Measurements from ENCODE around the gene TMEM178B. TPM values are rescaled to one million over a fixed set of nuclear protein-coding genes. Genes with fewer than 3 reads are reported as not detected.
A peak's percentile ranks its signal among the peaks of the same experiment; 100 is the strongest.

Gene TMEM178B
- polyA plus RNA-seq, 2 of the 4 experiments (the other 2 are of a cell fraction) = 0.88 to 0.93 TPM

- Histone ChIP-seq H3K4me1 (no peaks in the 10 kb centered on the region), H3K4me3 (no peak overlapping the region), H3K9me3 (no peaks in the 10 kb centered on the region), H3K27ac (no peak overlapping the region), H3K4me2 (no peak overlapping the region)
- DNase-seq (ENCODE audit: low read depth in 1 of 2, low spot score in 1 of 2) (no peak), FAIRE-seq (no peak), ATAC-seq (no peak)
- TF ChIP-seq RAD21 (conservative IDR thresholded peaks at IDR 0.05 in 1 of 2, IDR thresholded peaks at IDR 0.05 in 1 of 2) (0 out of 5 replicates have a peak, but pooled peaks of 1 of the 2 experiments have one; percentile 13), EP300 (IDR thresholded peaks at IDR 0.05) (no peak), CBX2 (IDR thresholded peaks at IDR 0.05; ENCODE audit: borderline replicate concordance, low read depth) (no peak), NFE2L2 (conservative IDR thresholded peaks at IDR 0.05; ENCODE audit: low read length) (no peak), EHMT2 (IDR thresholded peaks at IDR 0.05; ENCODE audit: low read depth) (no peak)
- WGBS (ENCODE audit: missing lambda C conversion rate) = 40% methylated on average over 2 of the region's 2 CpGs
- POLR2A ChIA-PET = no interaction called here
- CTCF ChIA-PET = interaction anchor here (1.2 kb wide), 1 partner anchor 10 kb away, joined by 9 read pairs; no protein-coding TSS in a partner anchor
Measured at GRCh38 chr7:141272417-141272816, 198.6 kb downstream of the TMEM178B start.

- no peak overlapping the region for H3K4me3 ChIP-seq
- no peak overlapping the region for H3K27ac ChIP-seq
- TF ChIP-seq HMGXB4 (CRISPR knock-in tag; IDR thresholded peaks at IDR 0.05; ENCODE audit: borderline replicate concordance) = no peak
- no peak for TF ChIP-seq POLR2AphosphoS2 (conservative IDR thresholded peaks at IDR 0.05; ENCODE audit: low read length)
- no peak for TF ChIP-seq HEYL (CRISPR knock-in tag; IDR thresholded peaks at IDR 0.05)
- no peak for TF ChIP-seq HOXA7 (CRISPR knock-in tag; IDR thresholded peaks at IDR 0.05)
- TF ChIP-seq ZC3H11A (IDR thresholded peaks at IDR 0.05) = no peak
- no peak for TF ChIP-seq ESRRA (IDR thresholded peaks at IDR 0.05; ENCODE audit: borderline replicate concordance, low read length)
- no peak for TF ChIP-seq CTCF (IDR thresholded peaks at IDR 0.05)
- no peak for TF ChIP-seq BCL3 (IDR thresholded peaks at IDR 0.05)
- no peaks in the 10 kb centered on the region for H3K9me3 ChIP-seq
- ChIA-PET POLR2A (no interaction called here), CTCF (interaction anchor here (1.1 kb wide), 1 partner anchor 374 kb away, joined by 3 read pairs; no protein-coding TSS in a partner anchor)
- WGBS (ENCODE audit: missing lambda C conversion rate) = 7% methylated on average over 2 of the region's 2 CpGs
- ATAC-seq = no peak
- no peak for FAIRE-seq
- no peaks in the 10 kb centered on the region for H3K4me1 ChIP-seq
- DNase-seq (ENCODE audit: low read depth in 1 of 2, low spot score in 1 of 2) = no peak
- no peak overlapping the region for H3K4me2 ChIP-seq
Measured at GRCh38 chr7:141275350-141275749, 201.5 kb downstream of the TMEM178B start.

- H3K4me3 ChIP-seq = no peak overlapping the region
- no peaks in the 10 kb centered on the region for H3K4me1 ChIP-seq
- TF ChIP-seq HOXB13 (CRISPR knock-in tag; IDR thresholded peaks at IDR 0.05; ENCODE audit: low read depth) (no peak), FOXS1 (CRISPR knock-in tag; IDR thresholded peaks at IDR 0.05) (no peak), RARB (CRISPR knock-in tag; IDR thresholded peaks at IDR 0.05) (no peak), POLR2A (IDR thresholded peaks at IDR 0.05; ENCODE audit: low read length) (no peak), HES2 (IDR thresholded peaks at IDR 0.05) (no peak), RNF2 (IDR thresholded peaks at IDR 0.05; ENCODE audit: borderline replicate concordance, low read depth) (no peak), NPAS2 (CRISPR knock-in tag; IDR thresholded peaks at IDR 0.05; ENCODE audit: borderline replicate concordance) (no peak)
- no peaks in the 10 kb centered on the region for H3K9me3 ChIP-seq
- no peak for ATAC-seq
- CTCF ChIA-PET = interaction anchor here (1.1 kb wide), 1 partner anchor 373 kb away, joined by 3 read pairs; no protein-coding TSS in a partner anchor
- no peak overlapping the region for H3K4me2 ChIP-seq
- 23% methylated on average over 4 of the region's 4 CpGs for WGBS (ENCODE audit: missing lambda C conversion rate)
- DNase-seq (ENCODE audit: low read depth in 1 of 2, low spot score in 1 of 2) = no peak
- no peak overlapping the region for H3K27ac ChIP-seq
- POLR2A ChIA-PET = no interaction called here
- no peak for FAIRE-seq
Measured at GRCh38 chr7:141276031-141276430, 202.2 kb downstream of the TMEM178B start.

All from A549 (cell line).